NCI-H2227 (cell line): ENCODE results near the gene PSG6.
A peak's percentile ranks its signal among the peaks of the same experiment; 100 is the strongest.
"Not testable (repeated sequence)": the region's sequence is repeated elsewhere in the genome, so short reads cannot be mapped to it uniquely, and the experiment has no call there.

ENCODE experiments used
- DNase-seq: peaks from one replicate; lab custom pipeline; 2025; ENCODE audit not compliant: unreplicated experiment; lab: John Stamatoyannopoulos, UW

The PSG6 gene

DNA sequence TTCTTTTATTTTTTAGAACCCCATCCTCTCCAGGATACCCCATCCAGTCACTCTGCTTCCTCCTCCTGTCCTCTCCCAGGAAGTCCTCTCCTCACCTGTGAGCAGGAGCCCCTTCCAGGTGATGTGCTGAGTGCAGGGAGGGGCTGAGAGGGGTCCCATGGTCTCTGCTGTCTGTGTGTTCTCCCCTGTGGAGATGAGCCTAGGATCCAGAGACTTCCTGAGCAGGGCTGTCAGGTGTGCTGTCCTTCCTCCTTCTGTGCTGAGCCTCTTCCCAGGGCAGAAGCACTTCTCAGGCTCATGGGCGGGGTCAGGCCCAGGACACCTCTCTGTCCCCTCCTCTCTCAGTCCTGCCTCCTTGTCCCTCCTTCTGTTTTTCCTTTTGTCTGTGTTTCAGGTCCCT lies at the start of gene PSG6:
Gene PSG6, minus strand, starts transcription at position 261 of the 400 bp plus-strand sequence. Its CDS starts 102 bp downstream, at position 159.
- not testable (repeated sequence) for DNase-seq

DNA sequence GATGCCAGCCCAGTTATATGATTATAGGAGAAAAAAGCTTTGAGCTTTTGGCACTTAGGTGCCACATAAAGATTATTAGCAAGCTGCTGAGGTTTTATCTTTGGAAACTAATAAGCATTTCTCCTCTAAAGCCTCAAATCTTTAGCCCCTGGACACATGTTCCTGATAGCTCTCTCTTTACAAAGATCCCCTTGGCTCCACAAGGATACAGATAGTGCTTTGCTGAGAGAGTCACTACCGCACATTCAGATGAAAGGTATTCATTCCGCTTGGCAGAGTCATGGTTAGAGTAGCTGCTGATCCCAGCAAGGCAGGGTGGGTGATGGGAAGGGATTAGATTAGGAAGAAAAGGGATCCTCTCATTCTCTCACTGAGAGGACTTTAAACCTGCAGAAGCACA lies 47.5 kb upstream of the PSG6 start:
- no peak for DNase-seq

DNA sequence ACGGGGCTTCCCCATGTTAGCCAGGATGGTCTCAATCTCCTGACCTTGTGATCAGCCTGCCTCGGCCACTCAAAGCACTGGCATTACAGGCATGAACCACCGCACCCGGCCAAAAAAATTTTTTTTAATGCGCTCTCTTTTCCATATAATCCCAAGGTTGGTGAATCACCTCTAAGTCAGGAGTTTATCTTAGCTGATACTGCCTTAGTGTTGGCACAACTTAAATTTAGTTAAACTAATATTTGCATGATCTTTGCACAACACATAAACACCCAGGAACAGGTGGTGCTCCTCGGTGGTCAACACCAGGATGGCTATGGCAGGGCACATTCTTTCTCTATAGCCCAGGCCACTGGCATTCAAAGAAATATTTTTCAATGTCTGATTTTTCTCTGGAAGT lies 43.4 kb upstream of the PSG6 start:
- DNase-seq, result no peak

DNA sequence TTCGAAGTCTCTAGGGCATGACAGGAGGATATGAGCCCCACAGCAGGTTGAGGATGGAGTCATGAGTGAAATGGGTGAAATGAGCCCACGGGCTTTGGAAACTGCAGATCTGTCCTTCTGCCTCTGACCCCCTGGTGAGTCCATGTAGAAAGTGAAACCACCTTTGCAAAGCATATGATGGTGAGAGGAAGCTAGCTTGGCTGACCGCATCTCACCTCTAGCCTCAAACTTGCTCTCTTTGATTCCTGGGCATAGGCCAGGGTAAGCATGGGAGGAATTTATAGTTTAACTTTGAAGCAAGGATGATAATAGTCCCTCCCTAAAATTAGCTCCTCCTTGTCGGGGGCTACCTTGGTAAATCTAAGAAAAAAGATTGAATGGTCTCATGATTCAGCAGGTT lies 34.4 kb upstream of the PSG6 start:
- DNase-seq, result not testable (repeated sequence)

DNA sequence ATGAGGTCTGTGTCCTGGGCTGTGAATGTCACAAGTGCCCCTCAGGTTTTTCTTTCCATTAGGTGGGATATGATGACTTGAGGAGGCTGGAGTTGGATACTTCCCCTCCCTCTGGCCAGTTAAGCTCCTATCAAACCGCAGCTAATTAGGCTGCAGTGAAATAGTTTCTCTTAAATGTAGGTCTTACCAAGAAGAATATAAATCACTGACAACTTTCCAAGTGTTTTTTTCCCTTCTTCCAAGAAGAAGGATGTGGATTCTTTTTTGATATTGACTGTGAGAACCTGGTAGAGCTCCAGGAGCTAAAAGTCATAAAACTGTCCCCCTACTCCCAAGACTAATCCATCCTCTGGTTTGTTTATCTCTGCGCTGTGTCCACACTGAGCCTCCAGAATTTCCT lies 33.8 kb upstream of the PSG6 start:
- DNase-seq, result not testable (repeated sequence)

DNA sequence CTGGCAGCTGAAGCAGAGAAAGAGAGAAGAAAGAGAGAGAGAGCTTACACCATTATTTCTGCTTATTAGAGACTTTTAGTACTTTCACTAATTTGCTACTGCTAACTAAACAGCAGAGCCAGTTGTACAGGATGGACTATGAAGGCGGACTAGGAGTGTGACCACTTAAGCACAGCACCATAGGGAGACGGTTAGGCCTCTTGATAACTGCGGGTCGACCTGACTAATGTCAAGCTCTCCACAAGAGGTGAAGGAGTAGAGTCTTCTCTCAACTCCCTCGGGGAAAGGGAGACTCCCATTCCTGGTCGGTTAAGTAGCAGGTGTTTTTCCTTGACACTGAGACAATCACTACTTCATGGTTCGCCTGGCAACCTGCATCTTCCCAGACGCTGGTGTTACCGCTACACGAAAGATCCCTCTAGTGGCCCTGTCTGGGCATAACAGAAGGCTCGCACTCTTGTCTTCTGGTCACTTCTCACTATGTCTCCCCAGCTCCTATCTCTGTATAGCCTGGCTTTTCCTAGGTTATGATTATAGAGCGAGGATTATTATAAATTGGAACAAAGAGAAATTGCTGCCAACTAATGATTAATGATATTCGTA lies 24.6 kb upstream of the PSG6 start:
- DNase-seq, result peak; percentile 40

DNA sequence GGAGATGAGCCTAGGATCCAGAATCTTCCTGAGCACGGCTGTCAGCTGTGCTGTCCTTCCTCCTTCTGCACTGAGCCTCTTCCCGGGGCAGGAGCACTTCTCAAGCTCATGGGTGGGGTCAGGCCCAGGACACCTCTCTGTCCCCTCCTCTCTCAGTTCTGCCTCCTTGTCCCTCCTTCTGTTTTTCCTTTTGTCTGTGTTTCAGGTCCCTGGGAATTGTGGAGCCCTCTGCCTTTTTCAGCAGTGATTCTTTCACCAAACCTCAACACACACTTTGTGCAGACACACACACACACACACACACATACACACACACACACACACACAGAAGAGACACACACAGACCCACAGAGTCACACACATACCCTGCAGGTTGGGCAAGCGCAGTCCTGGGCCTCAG lies 19.4 kb upstream of the PSG6 start, which contains the start of gene PSG7:
Gene PSG7, minus strand, starts transcription at position 101 of the 400 bp plus-strand sequence. CDS start 131 bp downstream, outside the sequence.
- not testable (repeated sequence) for DNase-seq

DNA sequence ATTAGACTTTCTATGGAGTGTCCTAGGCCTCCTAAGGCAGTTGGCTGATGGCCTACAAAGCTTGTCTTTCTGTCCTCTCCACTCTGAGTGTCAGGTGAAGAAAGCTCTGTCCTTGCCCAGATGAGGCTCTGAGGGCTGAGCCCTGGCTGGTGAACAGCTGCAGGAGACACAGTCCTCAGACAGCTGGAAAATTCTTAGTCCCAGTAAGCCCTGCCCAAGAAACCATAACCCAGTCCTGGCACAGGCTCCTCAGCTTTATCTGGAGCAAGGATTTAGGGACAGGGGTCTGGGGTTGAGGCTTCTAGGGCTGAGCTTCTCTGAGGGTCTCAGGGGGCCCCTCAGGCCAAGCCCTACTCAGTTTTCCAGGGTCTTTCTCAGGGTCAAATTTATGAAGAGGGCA lies 17.0 kb upstream of the PSG6 start:
- DNase-seq, result not testable (repeated sequence)

DNA sequence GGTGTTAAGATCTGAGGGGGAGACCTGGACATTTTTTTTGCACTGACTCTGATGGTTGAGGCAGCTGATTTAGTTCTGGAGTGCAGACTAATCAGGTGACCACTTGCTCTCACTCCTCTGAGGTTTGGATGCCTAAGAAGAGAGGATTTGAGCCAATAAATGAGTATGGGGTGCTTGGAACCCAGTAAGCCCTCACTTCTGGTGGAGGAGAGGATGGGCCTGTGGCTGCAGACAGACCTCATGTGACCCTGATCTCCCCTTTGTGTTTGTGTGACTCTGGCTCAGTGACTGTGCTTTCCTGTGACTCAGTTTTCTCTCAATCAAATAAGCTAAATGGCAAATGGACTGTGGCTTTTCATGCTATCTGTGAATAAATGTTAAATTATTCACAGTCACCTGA lies 16.5 kb upstream of the PSG6 start:
- DNase-seq, result not testable (repeated sequence)

DNA sequence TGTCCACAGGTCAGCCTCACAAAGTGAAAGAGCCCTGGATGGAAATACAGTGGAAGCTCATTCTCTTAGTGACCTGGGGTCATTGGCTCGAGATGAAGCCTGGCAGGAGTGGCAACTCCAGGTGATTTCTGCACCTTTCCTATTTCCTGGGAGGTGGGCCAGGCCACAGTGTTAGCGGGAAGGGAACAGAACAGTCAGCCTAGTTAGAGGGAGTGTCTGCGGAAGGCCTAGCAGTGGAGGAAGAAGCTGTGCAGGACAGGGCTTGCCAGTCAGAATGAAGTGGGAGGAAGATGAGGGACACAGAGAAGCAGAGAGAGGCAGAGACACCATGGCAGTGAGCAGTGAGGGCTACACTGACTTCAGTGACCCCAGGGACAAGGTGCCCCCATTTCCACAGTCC lies 15.7 kb upstream of the PSG6 start:
- not testable (repeated sequence) for DNase-seq

DNA sequence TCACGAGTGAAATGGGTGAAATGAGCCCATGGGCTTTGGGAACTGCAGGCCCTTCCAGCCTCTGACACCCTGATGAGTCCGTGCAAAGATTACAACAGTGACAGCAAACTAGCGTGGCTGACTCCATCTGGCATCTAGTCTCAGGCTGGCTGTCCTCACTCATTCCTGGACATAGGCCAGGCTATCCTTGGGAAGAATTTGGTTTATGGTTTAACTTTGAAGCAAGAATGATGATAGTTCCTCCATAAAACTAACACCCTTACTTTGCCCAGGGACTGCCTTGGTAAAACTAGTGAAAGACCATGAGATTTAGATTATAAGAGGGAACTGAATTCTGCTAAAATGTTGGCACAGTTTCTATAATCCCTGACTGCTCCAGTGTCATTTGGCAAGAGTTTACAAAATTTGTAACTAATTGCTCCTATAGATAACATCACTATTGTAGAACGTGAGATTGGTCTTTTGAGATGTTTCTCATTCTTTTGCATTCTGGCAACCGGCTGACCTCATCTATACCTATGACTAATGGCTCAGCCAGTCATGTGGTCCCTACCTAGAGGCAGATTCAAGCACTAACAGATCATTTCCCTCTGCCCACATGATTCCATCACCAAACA lies 14.9 kb upstream of the PSG6 start:
- DNase-seq, result not testable (repeated sequence)

DNA sequence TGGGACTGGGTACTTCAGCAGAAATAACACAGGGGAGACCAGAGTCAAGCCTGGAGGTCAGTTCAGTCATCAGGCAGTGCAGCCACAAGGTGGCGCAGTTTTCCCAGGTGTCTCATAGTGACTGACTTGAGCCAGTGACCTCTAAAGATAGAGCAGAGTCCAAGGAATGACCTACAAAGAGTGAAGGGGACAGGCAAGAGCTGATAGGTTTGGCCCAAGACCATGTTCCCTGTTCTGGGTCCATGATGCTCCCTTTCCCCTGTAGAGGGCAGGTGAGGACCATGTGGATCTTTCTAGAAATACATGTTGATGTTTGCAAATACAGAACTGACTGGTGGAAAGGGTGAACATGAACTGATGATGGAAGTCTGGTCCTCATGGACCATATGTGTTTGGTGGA lies 12.5 kb upstream of the PSG6 start:
- DNase-seq, result not testable (repeated sequence)

DNA sequence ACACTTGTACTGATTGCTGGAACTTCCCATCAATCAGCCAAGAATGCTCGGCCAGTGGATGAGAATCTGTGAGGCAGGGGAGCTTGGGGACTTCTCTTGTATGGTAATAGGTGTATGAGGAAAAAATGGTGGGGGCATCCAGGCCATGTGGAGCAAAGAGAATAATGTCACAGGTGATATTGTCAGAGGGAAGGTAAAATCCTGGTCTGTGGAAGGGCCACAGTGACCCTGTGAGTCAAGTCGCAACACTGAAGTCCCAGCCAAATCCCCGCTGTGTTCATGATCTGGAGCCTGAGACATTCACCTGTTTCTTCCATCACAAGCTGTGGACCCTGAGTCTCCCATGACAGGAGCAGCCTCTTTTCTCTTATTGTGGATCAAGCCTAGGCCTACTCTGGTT lies 11.2 kb upstream of the PSG6 start:
- DNase-seq, result no peak

DNA sequence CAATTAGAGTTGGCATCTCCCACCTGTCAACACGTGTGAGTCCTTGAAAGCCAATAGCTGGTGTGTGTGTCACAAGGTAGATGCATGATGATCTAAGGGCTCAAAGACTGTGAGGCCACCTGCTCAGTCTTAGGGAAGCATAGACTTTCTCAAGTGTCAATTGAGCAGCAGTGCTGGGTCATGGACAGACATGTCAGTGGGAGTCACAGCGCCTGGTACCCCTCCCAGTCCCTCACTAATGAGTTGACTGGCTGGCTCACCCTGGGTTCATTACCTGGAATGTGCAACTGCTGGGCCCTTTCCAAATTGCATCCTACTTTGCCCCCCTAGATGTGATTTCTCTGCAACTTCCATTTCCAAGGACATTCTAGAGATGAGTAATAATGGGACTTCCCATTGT lies 9.1 kb upstream of the PSG6 start:
- DNase-seq, result no peak

DNA sequence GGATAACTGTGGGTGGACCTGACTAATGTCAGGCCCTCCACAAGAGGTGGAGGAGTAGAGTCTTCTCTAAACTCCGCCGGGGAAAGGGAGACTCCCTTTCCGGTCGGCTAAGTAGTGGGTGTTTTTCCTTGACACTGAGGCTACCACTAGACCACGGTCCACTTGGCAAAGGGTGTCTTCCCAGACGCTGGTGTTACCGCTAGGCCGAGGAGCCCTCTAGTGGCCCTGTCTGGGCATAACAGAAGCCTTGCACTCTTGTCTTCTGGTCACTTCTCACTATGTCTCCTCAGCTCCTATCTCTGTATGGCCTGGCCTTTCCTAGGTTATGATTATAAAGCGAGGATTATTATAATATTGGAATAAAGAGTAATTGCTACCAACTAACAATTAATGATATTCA lies 5.4 kb upstream of the PSG6 start:
- peak; percentile 67 for DNase-seq

DNA sequence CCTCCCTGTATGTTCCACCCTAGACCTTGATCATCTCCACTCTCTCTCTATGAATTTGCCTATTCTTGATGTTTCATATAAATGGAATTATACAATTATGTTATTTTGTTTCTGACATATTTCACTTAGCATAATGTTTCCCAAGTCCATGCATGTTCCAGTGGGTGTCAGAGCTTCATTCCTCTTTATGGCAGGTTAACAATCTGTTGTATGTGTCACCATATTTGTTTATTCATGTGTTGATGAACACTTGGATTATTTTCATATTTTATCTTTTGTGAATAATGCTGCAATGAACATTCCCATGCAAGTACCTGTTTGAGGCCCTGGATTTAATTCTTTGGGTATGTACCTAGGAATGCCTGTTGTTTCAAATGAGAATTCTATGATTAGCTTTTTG lies 3.3 kb upstream of the PSG6 start:
- not testable (repeated sequence) for DNase-seq

DNA sequence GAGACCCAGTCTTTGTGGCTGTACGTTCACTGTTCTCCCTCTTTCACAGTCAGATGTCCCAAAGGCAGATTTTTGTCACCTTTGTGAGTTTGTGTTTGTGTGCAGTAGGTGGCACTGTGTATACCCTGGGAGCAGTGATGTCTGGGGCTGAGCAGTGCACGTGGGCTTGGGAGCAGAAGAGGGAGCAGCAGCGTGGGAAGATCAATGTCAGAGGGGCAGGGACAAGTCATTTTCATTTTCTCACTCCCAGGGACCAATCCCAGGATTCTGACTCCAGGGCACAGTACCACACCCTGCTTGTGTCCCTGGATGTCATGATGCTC lies 2.0 kb upstream of the PSG6 start:
- DNase-seq, result no peak

DNA sequence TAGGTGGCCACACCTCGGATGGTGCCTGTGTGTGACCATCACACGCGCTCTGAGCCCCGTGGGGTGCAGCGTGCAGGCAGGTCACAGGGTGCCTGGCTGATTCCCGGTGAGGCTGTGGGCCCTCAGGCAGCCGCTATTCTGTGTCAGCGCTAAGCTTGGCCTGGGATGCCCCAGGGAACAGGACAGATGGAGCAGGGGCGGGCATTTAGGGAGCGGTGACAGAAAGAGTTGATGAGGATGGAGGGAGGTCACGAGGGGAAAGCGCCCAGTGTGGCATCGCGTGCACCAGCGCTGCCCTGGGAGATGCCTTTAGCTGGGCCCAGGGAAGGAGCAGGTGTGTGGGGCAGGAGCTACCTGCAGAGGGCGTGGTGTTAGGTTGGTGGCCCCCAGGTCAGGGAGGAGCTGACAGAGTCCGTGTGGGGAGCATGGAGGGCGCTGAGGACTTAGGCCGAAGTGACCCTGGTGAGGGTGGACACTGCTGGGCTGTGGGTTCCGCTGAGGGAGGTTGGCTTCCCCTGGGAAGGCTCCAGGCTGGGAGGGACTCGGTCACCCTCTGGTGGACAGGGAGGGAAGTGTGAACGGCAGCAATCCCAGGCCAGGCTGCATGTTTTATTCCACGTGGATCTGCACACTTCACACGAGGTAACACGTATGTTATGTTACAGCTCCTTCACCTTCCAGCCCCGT lies 1.5 kb upstream of the PSG6 start:
- DNase-seq, result not testable (repeated sequence)

DNA sequence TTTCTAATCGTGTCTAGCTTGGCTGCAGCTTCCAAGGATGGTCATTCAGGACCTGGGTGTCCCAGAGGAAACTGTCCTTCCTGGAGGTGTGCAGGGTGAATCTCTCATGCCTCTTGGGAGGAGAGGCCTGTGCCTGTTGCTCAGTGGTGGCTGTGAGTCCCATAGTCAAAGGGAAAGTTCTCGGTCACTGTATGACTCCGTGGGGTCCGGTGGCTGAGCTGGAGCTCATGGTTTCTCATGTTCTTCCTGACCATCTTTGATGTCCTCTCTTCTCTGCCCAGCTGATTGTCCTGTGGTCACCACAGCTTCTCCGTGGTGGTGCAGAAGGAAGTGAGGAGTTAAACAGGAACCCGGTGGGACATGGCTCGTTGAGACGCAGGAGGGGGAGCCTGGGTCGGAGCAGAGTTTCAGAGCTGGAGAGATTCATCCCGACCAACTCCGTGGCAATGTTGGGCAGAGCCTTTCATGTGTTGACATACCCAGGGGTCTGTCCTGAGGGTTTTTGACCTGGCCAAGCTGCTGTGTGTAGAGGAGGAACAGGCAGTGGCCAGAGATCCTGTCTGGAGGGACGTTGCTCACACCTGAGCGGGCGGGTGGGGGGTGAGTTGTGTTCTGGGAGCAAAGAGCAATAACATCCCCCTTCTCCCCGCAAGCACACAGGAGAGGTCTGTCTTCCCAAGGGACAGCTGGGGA lies 829 bp upstream of the PSG6 start:
- DNase-seq, result not testable (repeated sequence)

DNA sequence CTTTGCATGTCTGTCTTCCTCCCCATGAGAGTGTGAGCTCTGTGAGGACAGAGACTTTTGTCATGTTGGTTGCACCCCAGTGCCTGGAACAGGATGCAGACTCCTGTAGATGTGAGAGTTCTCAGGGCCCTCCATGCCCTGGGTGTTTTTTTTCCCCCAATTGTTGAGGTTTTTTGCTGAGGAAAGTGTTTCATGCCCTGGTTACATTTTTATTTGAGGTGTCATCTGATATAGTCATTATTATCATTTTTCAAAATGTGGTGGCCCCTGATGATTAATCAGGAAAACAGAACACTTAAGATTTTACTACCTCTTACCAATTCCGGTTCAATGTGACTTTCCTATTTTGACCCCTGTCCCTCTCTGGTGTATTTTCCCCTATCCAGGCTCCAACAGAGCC lies 763 bp downstream of the PSG6 start:
- not testable (repeated sequence) for DNase-seq

DNA sequence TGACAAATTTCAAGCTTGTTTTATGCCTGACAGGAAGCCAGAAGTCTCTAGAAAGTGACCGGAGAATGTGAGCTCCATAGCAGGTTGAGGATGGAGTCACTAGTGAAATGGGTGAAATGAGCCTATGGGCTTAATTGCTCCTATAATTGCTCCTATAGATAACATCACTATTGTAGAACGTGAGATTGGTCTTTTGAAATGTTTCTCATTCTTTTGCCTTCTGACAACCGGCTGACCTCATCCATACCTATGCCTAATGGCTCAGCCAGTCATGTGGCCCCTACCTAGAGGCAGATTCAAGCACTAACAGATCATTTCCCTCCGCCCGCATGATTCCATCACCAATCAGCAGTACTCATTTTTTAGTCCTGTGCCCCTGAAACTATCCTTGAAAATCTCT lies 4.2 kb downstream of the PSG6 start:
- not testable (repeated sequence) for DNase-seq

DNA sequence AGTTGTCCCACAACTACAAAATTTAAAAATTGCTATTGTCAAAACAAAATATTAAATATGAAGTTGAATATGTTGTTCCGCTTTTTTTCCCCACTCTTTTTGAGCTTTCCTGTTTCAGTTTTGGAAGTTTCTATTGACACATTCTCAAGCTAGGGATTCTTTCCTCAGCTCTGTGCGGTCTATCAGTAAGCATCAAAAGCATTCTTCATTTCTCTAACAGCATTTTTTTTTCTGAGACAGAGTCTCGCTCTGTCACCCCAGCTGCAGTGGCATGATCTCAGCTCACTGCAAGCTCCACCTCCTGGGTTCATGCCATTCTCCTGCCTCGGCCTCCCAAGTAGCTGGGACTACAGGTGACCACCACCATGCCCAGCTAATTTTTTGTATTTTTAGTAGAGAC lies 4.8 kb downstream of the PSG6 start:
- not testable (repeated sequence) for DNase-seq
